B cell (primary cell): ENCODE results near the gene GGT6. TPM values are rescaled to one million over a fixed set of nuclear protein-coding genes. Genes with fewer than 3 reads are reported as not detected.

Experiments used
- ATAC-seq: fragments of 200-7000 bp; cut with Tn5 transposase; one replicate; pipeline ENCODE4 v1.10.0; 2021; ENCODE audit warnings: low read depth, mild to moderate bottlenecking, moderate number of reproducible peaks, moderate library complexity
- CTCF ChIA-PET: fragments of 350-600 bp; sonication (Branson Sonifier 250); formaldehyde crosslinking; loops from one replicate; lab custom pipeline; 2021; ENCODE audit warnings: antibody characterized with exemption, inconsistent platforms; lab: Charles Lee
- POLR2A ChIA-PET: fragments of 350-600 bp; sonication (Branson Sonifier 250); formaldehyde crosslinking; loops from one replicate; lab custom pipeline; 2021; ENCODE audit warnings: antibody characterized with exemption; lab: Charles Lee
- DNase-seq: peaks from one replicate; pipeline ENCODE4 v3.0.0; 2013
- H2AFZ ChIP-seq: 2 replicates; pipeline ENCODE4 v1.6.1; 2012; ENCODE audit warnings: mild to moderate bottlenecking, low read depth, low read length; ENCODE audit not compliant: insufficient read depth, poor library complexity, severe bottlenecking
- H3K27ac ChIP-seq, 2 donors: 1 replicate in 1 of 2; 2 replicates in 1 of 2; pipeline ENCODE4 v1.5.1; 2012 to 2013; ENCODE audit warnings: low read length in 2 of 2, mild to moderate bottlenecking in 2 of 2, moderate library complexity in 1 of 2
- H3K27me3 ChIP-seq, 4 experiments: fragments of 200-600 bp in 1 of 4; sonication (generic) in 1 of 4; replicated peaks in 1 of 4; 1 replicate in 2 of 4; 2 replicates in 2 of 4; pipeline versions ENCODE4 v1.6.1 to v1.7.0; 2013 to 2016; ENCODE audit warnings: low read length in 3 of 4, mild to moderate bottlenecking in 2 of 4, mixed read lengths in 1 of 4, moderate library complexity in 1 of 4; ENCODE audit not compliant: insufficient read depth in 4 of 4, control insufficient read depth in 3 of 4; ENCODE audit errors: control extremely low read depth in 1 of 4
- H3K36me3 ChIP-seq, 2 experiments: replicated peaks in 1 of 2; 1 replicate in 1 of 2; 2 replicates in 1 of 2; pipeline versions ENCODE4 v1.6.1 to v1.7.1; 2013; ENCODE audit warnings: low read length in 1 of 2; ENCODE audit not compliant: insufficient read depth in 2 of 2, control insufficient read depth in 1 of 2; ENCODE audit errors: control extremely low read depth in 1 of 2, extremely low read depth in 1 of 2
- H3K4me1 ChIP-seq, 2 donors: fragments of 200-600 bp in 1 of 2; sonication (generic) in 1 of 2; 1 replicate in 1 of 2; 2 replicates in 1 of 2; pipeline versions ENCODE4 v1.5.1 to v1.6.1; 2013 to 2017; ENCODE audit warnings: low read length in 2 of 2; ENCODE audit not compliant: control insufficient read depth in 2 of 2, insufficient read depth in 2 of 2
- H3K4me2 ChIP-seq: replicated peaks from 2 replicates; pipeline ENCODE3; 2012; ENCODE audit warnings: mild to moderate bottlenecking, low read depth, low read length; ENCODE audit not compliant: poor library complexity, severe bottlenecking
- H3K4me3 ChIP-seq, 5 experiments: fragments of 200-600 bp in 1 of 5; sonication (generic) in 1 of 5; 1 replicate in 3 of 5; 2 replicates in 2 of 5; pipeline versions ENCODE4 v1.5.1 to v1.7.0; 2011 to 2016; ENCODE audit warnings: low read length in 4 of 5, mild to moderate bottlenecking in 4 of 5, low read depth in 2 of 5, control low read depth in 1 of 5, moderate library complexity in 1 of 5; ENCODE audit not compliant: insufficient read depth in 1 of 5; ENCODE audit errors: control extremely low read depth in 1 of 5, extremely low read depth in 1 of 5
- H3K79me2 ChIP-seq: fragments of 200-600 bp; sonication (generic); one replicate; pipeline ENCODE4 v1.6.0; 2016; ENCODE audit warnings: low read length; ENCODE audit not compliant: control insufficient read depth, insufficient read depth
- H3K9ac ChIP-seq: fragments of 200-600 bp; sonication (generic); 2 replicates; pipeline ENCODE4 v1.6.1; 2017; ENCODE audit warnings: mild to moderate bottlenecking, low read length, moderate library complexity
- H3K9me3 ChIP-seq, 3 donors: one replicate each; pipeline versions ENCODE4 v1.6.1 to v1.7.1; 2013; ENCODE audit warnings: low read length in 2 of 3; ENCODE audit not compliant: control insufficient read depth in 2 of 3, insufficient read depth in 1 of 3; ENCODE audit errors: control extremely low read depth in 1 of 3
- H4K20me1 ChIP-seq: 2 replicates; pipeline ENCODE4 v1.6.0; 2012; ENCODE audit warnings: mild to moderate bottlenecking, low read length; ENCODE audit not compliant: insufficient read depth, control insufficient read depth, poor library complexity, severe bottlenecking
- H3K27ac Mint-ChIP-seq: one replicate; pipeline ENCODE4 v1.8.0; 2021; ENCODE audit warnings: mixed read lengths
- H3K27me3 Mint-ChIP-seq: one replicate; pipeline ENCODE4 v1.8.0; 2021; ENCODE audit warnings: mixed read lengths
- H3K4me1 Mint-ChIP-seq: one replicate; pipeline ENCODE4 v1.8.0; 2021; ENCODE audit warnings: mixed read lengths
- H3K4me3 Mint-ChIP-seq: one replicate; pipeline ENCODE4 v1.8.0; 2021; ENCODE audit warnings: mixed read lengths
- H3K9me3 Mint-ChIP-seq: one replicate; pipeline ENCODE4 v1.8.0; 2022; ENCODE audit warnings: mixed read lengths; ENCODE audit not compliant: insufficient read depth
- EZH2 ChIP-seq: IDR thresholded peaks from 2 replicates; pipeline ENCODE4 v1.6.1; 2012; ENCODE audit warnings: borderline replicate concordance, low read depth, mild to moderate bottlenecking, moderate library complexity, low read length; ENCODE audit not compliant: insufficient read depth, poor library complexity, severe bottlenecking
- WGBS: methylation state at CpG from one replicate; pipeline ENCODE4 v1.1.5; 2013; ENCODE audit warnings: missing lambda C conversion rate; ENCODE audit not compliant: insufficient coverage; 5-methylcytosine and 5-hydroxymethylcytosine counted together
- intact Hi-C: fragments of 100-400 bp; cut with micrococcal nuclease; formaldehyde crosslinking; loops from one replicate; pipeline ENCODE4 v1.10.0; 2022
- polyA plus RNA-seq: library from polyadenylated mRNA; depleted of rRNA; stranded (reverse); fragments of >200 nt; gene quantifications from 2 replicates; pipeline ENCODE4 v1.2.3, GENCODE V29; 2012
- total RNA-seq, 2 donors: library from RNA; stranded (reverse); fragments of 120-200 nt in 1 of 2; gene quantifications; 1 replicate in 1 of 2; 2 replicates in 1 of 2; pipeline versions ENCODE4 v1.2.3 to v1.2.4, GENCODE V29; 2013 to 2022
- TF ChIP-seq, protein P1 (sequence below): fragments of 200-600 bp; IDR thresholded peaks from one replicate; pipeline ENCODE4 v1.8.0; 2022; ENCODE audit warnings: antibody characterized with exemption, mild to moderate bottlenecking

GGT6 gene
- total and polyA plus RNA-seq, 2 donors (not counting 1 experiment from before 2014, with no cell fraction given) = not detected

DNA sequence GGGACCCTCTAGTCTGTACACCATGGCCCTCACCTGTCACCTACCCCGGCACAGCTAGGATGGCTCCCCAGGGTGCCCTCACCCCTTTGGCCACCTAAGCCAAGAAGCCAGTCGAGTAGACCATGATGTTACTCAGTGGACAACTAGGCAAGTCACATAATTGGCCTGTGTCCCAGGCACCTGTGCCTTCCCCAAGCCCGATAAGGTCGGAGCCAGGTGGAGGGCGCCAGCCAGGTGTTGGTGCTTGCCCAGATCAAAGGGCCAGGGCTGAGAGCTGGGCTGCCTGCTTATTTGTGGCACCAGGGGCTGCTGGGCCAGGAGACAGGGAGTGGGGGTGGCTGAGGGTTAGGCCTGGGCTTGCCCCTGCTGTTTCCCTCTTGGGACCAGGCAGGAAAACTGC is 44.9 kb downstream of the GGT6 start:
- 91% methylated on average over 5 of the region's 5 CpGs for WGBS
- Mint-ChIP-seq H3K9me3 (no peaks in the 10 kb centered on the region), H3K27me3 (no peaks in the 10 kb centered on the region), H3K4me3 (no peak overlapping the region), H3K4me1 (peaks cover 3% of the 10 kb centered on the region), H3K27ac (no peak overlapping the region)
- intact Hi-C loops = no loop called here
- H3K27me3 ChIP-seq = no peaks in the 10 kb centered on the region
- no peak overlapping the region for H3K4me2 ChIP-seq
- no peak overlapping the region for H3K9ac ChIP-seq
- ATAC-seq (no peak), DNase-seq (no peak)
- H3K79me2 ChIP-seq = no peaks in the 10 kb centered on the region
- no peak overlapping the region for H2AFZ ChIP-seq
- H4K20me1 ChIP-seq = no peaks in the 10 kb centered on the region
- TF ChIP-seq EZH2 = no peak
- TF ChIP-seq, protein P1, sequence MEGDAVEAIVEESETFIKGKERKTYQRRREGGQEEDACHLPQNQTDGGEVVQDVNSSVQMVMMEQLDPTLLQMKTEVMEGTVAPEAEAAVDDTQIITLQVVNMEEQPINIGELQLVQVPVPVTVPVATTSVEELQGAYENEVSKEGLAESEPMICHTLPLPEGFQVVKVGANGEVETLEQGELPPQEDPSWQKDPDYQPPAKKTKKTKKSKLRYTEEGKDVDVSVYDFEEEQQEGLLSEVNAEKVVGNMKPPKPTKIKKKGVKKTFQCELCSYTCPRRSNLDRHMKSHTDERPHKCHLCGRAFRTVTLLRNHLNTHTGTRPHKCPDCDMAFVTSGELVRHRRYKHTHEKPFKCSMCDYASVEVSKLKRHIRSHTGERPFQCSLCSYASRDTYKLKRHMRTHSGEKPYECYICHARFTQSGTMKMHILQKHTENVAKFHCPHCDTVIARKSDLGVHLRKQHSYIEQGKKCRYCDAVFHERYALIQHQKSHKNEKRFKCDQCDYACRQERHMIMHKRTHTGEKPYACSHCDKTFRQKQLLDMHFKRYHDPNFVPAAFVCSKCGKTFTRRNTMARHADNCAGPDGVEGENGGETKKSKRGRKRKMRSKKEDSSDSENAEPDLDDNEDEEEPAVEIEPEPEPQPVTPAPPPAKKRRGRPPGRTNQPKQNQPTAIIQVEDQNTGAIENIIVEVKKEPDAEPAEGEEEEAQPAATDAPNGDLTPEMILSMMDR = no peak
- H3K4me1 ChIP-seq = peaks cover 0 to 15% of the 10 kb centered on the region in 2 donors
- ChIA-PET POLR2A (no interaction called here), CTCF (no interaction called here)
- H3K9me3 ChIP-seq = peaks cover 0 to 3% (median 0%) of the 10 kb centered on the region in 3 donors
- H3K27ac ChIP-seq = no peak overlapping the region
- H3K4me3 ChIP-seq = no peak overlapping the region
- no peaks in the 10 kb centered on the region for H3K36me3 ChIP-seq

DNA sequence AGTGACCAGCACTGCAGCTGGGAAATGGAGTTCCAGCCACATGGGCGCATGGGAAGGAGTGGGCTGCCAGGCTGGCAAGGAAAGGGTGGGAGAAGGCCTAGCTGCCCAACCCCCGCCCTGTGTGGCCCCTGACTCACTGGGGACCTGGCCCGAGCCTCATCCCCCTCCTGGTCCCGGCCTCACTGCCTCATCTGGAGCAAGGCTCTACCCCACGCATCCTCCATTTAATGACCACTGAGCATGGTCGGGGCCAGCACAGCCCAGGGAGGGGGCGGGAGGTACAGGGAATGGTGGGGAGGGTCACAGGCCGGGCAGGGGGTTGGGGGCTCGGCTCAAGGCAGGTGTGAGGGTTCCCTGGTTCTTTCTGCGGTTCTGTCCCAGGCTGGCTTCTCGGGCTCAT is 45.6 kb downstream of the GGT6 start:
- DNase-seq (no peak), ATAC-seq (no peak)
- Histone ChIP-seq H4K20me1 (no peaks in the 10 kb centered on the region), H3K9ac (no peak overlapping the region), H3K27ac (no peak overlapping the region), H3K4me2 (no peak overlapping the region), H3K4me3 (no peak overlapping the region), H3K79me2 (no peaks in the 10 kb centered on the region), H3K9me3 (peaks cover 0 to 3% (median 0%) of the 10 kb centered on the region in 3 donors), H3K27me3 (no peaks in the 10 kb centered on the region), H3K36me3 (no peaks in the 10 kb centered on the region), H3K4me1 (peaks cover 0 to 15% of the 10 kb centered on the region in 2 donors), H2AFZ (no peak overlapping the region)
- no peak for TF ChIP-seq EZH2
- TF ChIP-seq, protein P1 = no peak
- no peak overlapping the region for H3K4me3 Mint-ChIP-seq
- no peaks in the 10 kb centered on the region for H3K9me3 Mint-ChIP-seq
- POLR2A ChIA-PET = no interaction called here
- CTCF ChIA-PET = interaction anchor here (0.5 kb wide), 1 partner anchor 453 kb away, joined by 3 read pairs; the partner anchor contains the start of gene SPAG7
- H3K27ac Mint-ChIP-seq = no peak overlapping the region
- peaks cover 3% of the 10 kb centered on the region for H3K4me1 Mint-ChIP-seq
- intact Hi-C loops = no loop called here
- H3K27me3 Mint-ChIP-seq = peaks cover under 1% of the 10 kb centered on the region
- 92% methylated on average over 7 of the region's 11 CpGs for WGBS
